HepG2 (cell line): ENCODE measurements around the gene NUB1. TPM values are rescaled to one million over a fixed set of nuclear protein-coding genes. Genes with fewer than 3 reads are reported as not detected.

Source experiments
- ATAC-seq: fragments of 200-7000 bp; cut with Tn5 transposase; 3 replicates; pipeline ENCODE4 v1.9.1; 2020; ENCODE audit warnings: mild to moderate bottlenecking, moderate library complexity
- BruUV-seq: library from RNA; stranded (reverse); fragments of 400-500 nt; replicated peaks from 2 replicates; lab custom pipeline; 2021; lab: Mats Ljungman, UMichigan
- CTCF ChIA-PET: fragments of 300-600 bp; formaldehyde crosslinking; extraction: SDS; loops from one replicate; lab custom pipeline; 2021; ENCODE audit warnings: low total read pairs, inconsistent platforms, low intra/inter-chr PET ratio; lab: Yijun Ruan, JAX
- POLR2A ChIA-PET: fragments of 350-600 bp; sonication (Branson Sonifier 250); formaldehyde crosslinking; loops from one replicate; lab custom pipeline; 2020; ENCODE audit warnings: antibody characterized with exemption, inconsistent platforms; lab: Yijun Ruan, JAX
- DNase-seq: peaks from one replicate; pipeline ENCODE4 v3.0.0-alpha.2; 2015; ENCODE audit warnings: low spot score
- FAIRE-seq: peaks from 3 replicates; lab custom pipeline; 2011; peaks lifted over from hg19 to GRCh38; lab: Jason Lieb, UNC
- H2AFZ ChIP-seq: one replicate; pipeline ENCODE4 v1.6.1; 2011; ENCODE audit warnings: low read length, inconsistent platforms
- H3K27ac ChIP-seq: fragments of 300-600 bp; 3 replicates; pipeline ENCODE4 v1.8.0; 2011; ENCODE audit warnings: mixed run types, mild to moderate bottlenecking, mixed read lengths, low read length, inconsistent platforms; ENCODE audit not compliant: insufficient read depth; ENCODE audit errors: extremely low read length
- H3K27me3 ChIP-seq, 2 experiments: fragments of 200-600 bp in 1 of 2; 2 replicates in 1 of 2; 3 replicates in 1 of 2; pipeline versions ENCODE4 v1.6.0 to v1.8.0; 2011; ENCODE audit warnings: low read length in 2 of 2, mild to moderate bottlenecking in 2 of 2, moderate library complexity in 2 of 2, inconsistent platforms in 1 of 2; ENCODE audit not compliant: insufficient read depth in 2 of 2, control insufficient read depth in 1 of 2
- H3K36me3 ChIP-seq, 2 experiments: fragments of 200-600 bp in 1 of 2; replicated peaks in 1 of 2; 2 replicates in 1 of 2; 3 replicates in 1 of 2; pipeline versions ENCODE4 v1.5.1 to v1.8.0; 2011; ENCODE audit warnings: low read length in 2 of 2, inconsistent platforms in 1 of 2; ENCODE audit not compliant: insufficient read depth in 2 of 2, control insufficient read depth in 1 of 2
- H3K4me1 ChIP-seq: 2 replicates; pipeline ENCODE4 v1.5.1; 2012; ENCODE audit warnings: low read length, inconsistent platforms; ENCODE audit not compliant: insufficient read depth
- H3K4me2 ChIP-seq: 2 replicates; pipeline ENCODE4 v1.6.0; 2011; ENCODE audit warnings: low read depth, low read length, inconsistent platforms
- H3K4me3 ChIP-seq, 3 experiments: fragments of 200-600 bp in 1 of 3; sonication (generic), shearing (Covaris generic) in 1 of 3; replicated peaks in 1 of 3; 2 replicates each; pipeline ENCODE4 v1.5.1; 2011 to 2016; ENCODE audit warnings: low read length in 3 of 3, inconsistent platforms in 2 of 3, low read depth in 2 of 3, mild to moderate bottlenecking in 2 of 3, control low read depth in 1 of 3, mixed read lengths in 1 of 3; ENCODE audit not compliant: insufficient read depth in 1 of 3
- H3K79me2 ChIP-seq: one replicate; pipeline ENCODE4 v1.6.1; 2011; ENCODE audit warnings: low read length, inconsistent platforms; ENCODE audit not compliant: insufficient read depth
- H3K9ac ChIP-seq: 2 replicates; pipeline ENCODE4 v1.6.0; 2011; ENCODE audit warnings: mild to moderate bottlenecking, low read depth, low read length, inconsistent platforms; ENCODE audit not compliant: insufficient read depth
- H3K9me3 ChIP-seq: 2 replicates; pipeline ENCODE4 v1.5.1; 2012; ENCODE audit warnings: mild to moderate bottlenecking, low read length
- H4K20me1 ChIP-seq: 2 replicates; pipeline ENCODE4 v1.6.0; 2011; ENCODE audit warnings: inconsistent platforms, mild to moderate bottlenecking, low read length, moderate library complexity; ENCODE audit not compliant: insufficient read depth
- CHCHD3 ChIP-seq: sonication (generic); formaldehyde crosslinking; IDR thresholded peaks from 2 replicates; pipeline ENCODE4 v1.8.0; 2022; ENCODE audit warnings: mild to moderate bottlenecking, missing genetic modification reagents, moderate library complexity
- ESRRA ChIP-seq: sonication (generic); formaldehyde crosslinking; IDR thresholded peaks from 2 replicates; pipeline ENCODE4 v1.5.1; 2020; ENCODE audit warnings: mild to moderate bottlenecking, low read depth, missing genetic modification reagents
- FOXO1 ChIP-seq: sonication (generic); formaldehyde crosslinking; IDR thresholded peaks from 2 replicates; pipeline ENCODE4 v1.4.0; 2020; ENCODE audit warnings: missing genetic modification reagents
- HNRNPLL ChIP-seq: fragments of 200-400 bp; formaldehyde crosslinking; IDR thresholded peaks from 2 replicates; pipeline ENCODE4 v1.6.1; 2017; ENCODE audit warnings: mild to moderate bottlenecking, low read depth, low read length; ENCODE audit not compliant: poor library complexity, severe bottlenecking
- HNRNPUL1 ChIP-seq: fragments of 200-400 bp; formaldehyde crosslinking; IDR thresholded peaks from 2 replicates; pipeline ENCODE4 v1.6.1; 2017; ENCODE audit warnings: low read depth, mild to moderate bottlenecking, low read length, moderate library complexity
- JUND ChIP-seq: sonication (generic); formaldehyde crosslinking; IDR thresholded peaks from 2 replicates; pipeline ENCODE4 v1.8.0; 2022; ENCODE audit warnings: mild to moderate bottlenecking, missing genetic modification reagents
- MED13 ChIP-seq: sonication (generic); formaldehyde crosslinking; IDR thresholded peaks from 2 replicates; pipeline ENCODE4 v1.5.0; 2020; ENCODE audit warnings: missing genetic modification reagents
- NFIC ChIP-seq: IDR thresholded peaks from 2 replicates; pipeline ENCODE4 v1.6.1; 2012; ENCODE audit warnings: mild to moderate bottlenecking, low read length, inconsistent platforms
- RBM22 ChIP-seq: fragments of 200-400 bp; formaldehyde crosslinking; optimal IDR thresholded peaks from 2 replicates; pipeline ENCODE3; 2017; ENCODE audit warnings: mild to moderate bottlenecking, low read length, moderate library complexity
- RFX3 ChIP-seq: IDR thresholded peaks from 2 replicates; pipeline ENCODE4 v1.6.1; 2016; ENCODE audit warnings: missing biosample characterization, missing genetic modification reagents
- ZMYM3 ChIP-seq: sonication (generic); formaldehyde crosslinking; IDR thresholded peaks from 2 replicates; pipeline ENCODE4 v1.5.1; 2020; ENCODE audit warnings: mild to moderate bottlenecking, missing genetic modification reagents
- ZNF232 ChIP-seq: sonication (generic); formaldehyde crosslinking; IDR thresholded peaks from 2 replicates; pipeline ENCODE4 v1.4.0; 2020; ENCODE audit warnings: missing genetic modification reagents, borderline replicate concordance
- ZNF260 ChIP-seq: sonication (generic); formaldehyde crosslinking; IDR thresholded peaks from 2 replicates; pipeline ENCODE4 v1.4.0; 2020; ENCODE audit warnings: missing genetic modification reagents, low read depth, mild to moderate bottlenecking, borderline replicate concordance
- ZNF3 ChIP-seq: IDR thresholded peaks from 2 replicates; pipeline ENCODE4 v1.7.0; 2017; ENCODE audit warnings: inconsistent platforms
- ZNF432 ChIP-seq: sonication (generic); formaldehyde crosslinking; IDR thresholded peaks from 2 replicates; pipeline ENCODE4 v1.5.0; 2020; ENCODE audit warnings: missing genetic modification reagents, mild to moderate bottlenecking, borderline replicate concordance
- ZNF446 ChIP-seq: sonication (generic); formaldehyde crosslinking; IDR thresholded peaks from 2 replicates; pipeline ENCODE4 v1.5.0; 2020; ENCODE audit warnings: mild to moderate bottlenecking, missing genetic modification reagents
- ZNF557 ChIP-seq: sonication (generic); formaldehyde crosslinking; IDR thresholded peaks from 2 replicates; pipeline ENCODE4 v1.4.0; 2020; ENCODE audit warnings: missing genetic modification reagents
- ZNF616 ChIP-seq: sonication (generic); formaldehyde crosslinking; IDR thresholded peaks from 2 replicates; pipeline ENCODE4 v1.5.0; 2020; ENCODE audit warnings: low read depth, mild to moderate bottlenecking, missing genetic modification reagents
- WGBS: methylation state at CpG from one replicate; pipeline ENCODE4 v1.1.6; 2017; ENCODE audit warnings: low lambda C conversion rate; 5-methylcytosine and 5-hydroxymethylcytosine counted together
- in situ Hi-C: cut with HindIII; loops from 2 replicates; pipeline ENCODE4 v1.10.0; 2017; ENCODE audit warnings: low pct_unique_long_range_greater_than_20kb; ENCODE audit not compliant: extremely low pct_ligation_motif_present
- intact Hi-C: fragments of 100-400 bp; cut with micrococcal nuclease; formaldehyde crosslinking; loops from one replicate; pipeline ENCODE4 v1.10.0; 2022; ENCODE audit not compliant: unreplicated experiment
- polyA plus RNA-seq, 8 experiments: library from polyadenylated mRNA; depleted of rRNA in 3 of 8; stranded (reverse) in 7 of 8; unstranded in 1 of 8; fragments of >200 nt; fragmentation: Illumina TruSeq in 4 of 8; extraction: Trizol in 4 of 8; gene quantifications; 2 replicates each; pipeline versions ENCODE4 v1.2.1 to v1.2.3, GENCODE V29; 2011 to 2016; ENCODE audit warnings: low read depth in 4 of 8, missing spikeins in 1 of 8, mixed read lengths in 1 of 8; ENCODE audit not compliant: insufficient read depth in 1 of 8
- total RNA-seq, 5 experiments: library from RNA; depleted of rRNA; stranded (reverse); fragments of >200 nt; fragmentation: Illumina TruSeq; extraction: Trizol; gene quantifications; 2 replicates each; pipeline ENCODE4 v1.2.3, GENCODE V29; 2016; ENCODE audit warnings: low read depth in 1 of 5
- TF ChIP-seq, protein P1 (sequence below): sonication (generic); formaldehyde crosslinking; IDR thresholded peaks from 2 replicates; pipeline ENCODE4 v1.5.0; 2020; ENCODE audit warnings: mild to moderate bottlenecking, missing genetic modification reagents

NUB1 gene
- total and polyA plus RNA-seq, 2 of the 13 experiments (the other 11 are each of a cell fraction or from before 2014, with no cell fraction given): 27.1 to 37.0 TPM

DNA sequence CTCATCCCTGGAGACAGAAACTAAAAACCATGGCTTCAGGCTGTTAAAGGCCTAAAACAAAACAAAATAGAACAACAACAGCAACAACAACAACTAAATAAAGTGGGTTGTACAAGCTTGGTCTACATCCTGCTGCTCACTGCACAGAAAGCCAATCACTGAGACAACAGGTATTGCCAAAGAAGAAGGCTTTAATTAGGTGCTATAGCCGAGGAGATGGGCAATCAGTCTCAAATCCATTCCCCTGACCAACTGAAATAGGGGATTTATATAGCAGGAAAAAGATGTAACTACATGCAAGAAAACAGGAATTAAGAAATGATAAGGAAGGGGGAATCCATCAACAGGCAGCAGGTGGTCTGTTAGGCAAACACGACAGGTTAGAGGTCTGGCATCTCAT is 22.4 kb upstream of the NUB1 start:
- no peak for FAIRE-seq
- no TSS peak for BruUV-seq
- peaks cover 1 to 4% of the 10 kb centered on the region in 2 experiments; a peak in 1 of 5 replicates for H3K27me3 ChIP-seq
- no peaks in the 10 kb centered on the region for H3K36me3 ChIP-seq
- peaks cover 34% of the 10 kb centered on the region for H3K9me3 ChIP-seq
- no peak overlapping the region for H3K27ac ChIP-seq
- H3K79me2 ChIP-seq: no peaks in the 10 kb centered on the region
- no peak overlapping the region for H3K4me3 ChIP-seq
- H3K9ac ChIP-seq: no peak overlapping the region
- no peak for TF ChIP-seq MED13
- TF ChIP-seq ZNF260 (CRISPR knock-in tag): no peak
- TF ChIP-seq HNRNPLL: no peak
- TF ChIP-seq ZNF232 (CRISPR knock-in tag): no peak
- TF ChIP-seq ZNF3: no peak
- no peak for TF ChIP-seq JUND
- TF ChIP-seq HNRNPUL1: no peak
- TF ChIP-seq ESRRA (CRISPR knock-in tag): no peak
- no peak for TF ChIP-seq NFIC
- TF ChIP-seq ZNF446 (CRISPR knock-in tag): no peak
- TF ChIP-seq RFX3: no peak
- no peak for TF ChIP-seq FOXO1
- TF ChIP-seq ZNF432 (CRISPR knock-in tag): no peak
- TF ChIP-seq ZMYM3 (CRISPR knock-in tag): no peak
- TF ChIP-seq RBM22: no peak
- no peak for TF ChIP-seq ZNF557
- TF ChIP-seq, protein P1, sequence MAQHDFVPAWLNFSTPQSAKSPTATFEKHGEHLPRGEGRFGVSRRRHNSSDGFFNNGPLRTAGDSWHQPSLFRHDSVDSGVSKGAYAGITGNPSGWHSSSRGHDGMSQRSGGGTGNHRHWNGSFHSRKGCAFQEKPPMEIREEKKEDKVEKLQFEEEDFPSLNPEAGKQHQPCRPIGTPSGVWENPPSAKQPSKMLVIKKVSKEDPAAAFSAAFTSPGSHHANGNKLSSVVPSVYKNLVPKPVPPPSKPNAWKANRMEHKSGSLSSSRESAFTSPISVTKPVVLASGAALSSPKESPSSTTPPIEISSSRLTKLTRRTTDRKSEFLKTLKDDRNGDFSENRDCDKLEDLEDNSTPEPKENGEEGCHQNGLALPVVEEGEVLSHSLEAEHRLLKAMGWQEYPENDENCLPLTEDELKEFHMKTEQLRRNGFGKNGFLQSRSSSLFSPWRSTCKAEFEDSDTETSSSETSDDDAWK (CRISPR knock-in tag): no peak
- no peak for TF ChIP-seq ZNF616 (CRISPR knock-in tag)
- TF ChIP-seq CHCHD3 (CRISPR knock-in tag): no peak
- ATAC-seq: no peak
- no peak for DNase-seq
- H4K20me1 ChIP-seq: no peaks in the 10 kb centered on the region
- WGBS: 50% methylated on average over 2 of the region's 2 CpGs
- H2AFZ ChIP-seq: no peak overlapping the region
- in situ Hi-C loops: loop anchor here (5.0 kb wide), 1 partner anchor 33 kb away; no protein-coding TSS in a partner anchor
- ChIA-PET POLR2A (no interaction called here), CTCF (no interaction called here)
- intact Hi-C loops: no loop called here
- no peak overlapping the region for H3K4me2 ChIP-seq
- H3K4me1 ChIP-seq: peaks cover 6% of the 10 kb centered on the region; the same call in 1 of the 2 replicates
